Measurements from ENCODE around the gene DNAJB1. TPM values are rescaled to one million over a fixed set of nuclear protein-coding genes. Genes with fewer than 3 reads are reported as not detected.
A peak's percentile ranks its signal among the peaks of the same experiment; 100 is the strongest.

DNAJB1 gene
- total and polyA plus RNA-seq, 2 experiments from 2014 or later, result 41.8 to 82.8 TPM

- Histone ChIP-seq H3K27me3 (no peaks in the 10 kb centered on the region), H3K27ac (no peak overlapping the region), H3K36me3 (peaks cover 7% of the 10 kb centered on the region), H3K4me1 (ENCODE audit: low read depth) (no peaks in the 10 kb centered on the region), H3K4me3 (peak overlapping the region; percentile 14), H3K9me3 (ENCODE audit: low read depth) (no peaks in the 10 kb centered on the region)
- TF ChIP-seq CTCF (IDR thresholded peaks at IDR 0.05; ENCODE audit: low read depth, low read length), result peak; percentile 92
- peak; percentile 68 to 79 for DNase-seq (ENCODE audit: low read depth in 1 of 2, low spot score in 1 of 2)
Measured at GRCh38 chr19:14472202-14472938, 45.8 kb downstream of the DNAJB1 start.

- DNase-seq (ENCODE audit: low read depth in 1 of 2, low spot score in 1 of 2), result no peak
- no peak overlapping the region for H3K4me3 ChIP-seq
Measured at GRCh38 chr19:14471436-14472187, 46.6 kb downstream of the DNAJB1 start.

GRCh38 chr19:14470031-14470876 lies 47.9 kb downstream of the DNAJB1 start:
- H3K27me3 ChIP-seq, result no peaks in the 10 kb centered on the region
- TF ChIP-seq CTCF (IDR thresholded peaks at IDR 0.05; ENCODE audit: low read depth, low read length), result no peak
- no peak overlapping the region for H3K27ac ChIP-seq
- H3K9me3 ChIP-seq (ENCODE audit: low read depth), result no peaks in the 10 kb centered on the region
- no peaks in the 10 kb centered on the region for H3K4me1 ChIP-seq (ENCODE audit: low read depth)
- H3K4me3 ChIP-seq, result no peak overlapping the region
- H3K36me3 ChIP-seq, result peaks cover 9% of the 10 kb centered on the region
- DNase-seq (ENCODE audit: low read depth in 1 of 2, low spot score in 1 of 2), result no peak

More at GRCh38 chr19:14471436-14472187, 46.6 kb downstream of the DNAJB1 start:
- Histone ChIP-seq H3K4me1 (ENCODE audit: low read depth) (no peaks in the 10 kb centered on the region), H3K36me3 (peaks cover 7% of the 10 kb centered on the region), H3K27ac (no peak overlapping the region), H3K9me3 (ENCODE audit: low read depth) (no peaks in the 10 kb centered on the region), H3K27me3 (no peaks in the 10 kb centered on the region)
- TF ChIP-seq CTCF (IDR thresholded peaks at IDR 0.05; ENCODE audit: low read depth, low read length), result no peak

- no peak for DNase-seq (ENCODE audit: low read depth in 1 of 2, low spot score in 1 of 2)
- H3K4me1 ChIP-seq (ENCODE audit: low read depth), result no peaks in the 10 kb centered on the region
- no peaks in the 10 kb centered on the region for H3K27me3 ChIP-seq
- H3K36me3 ChIP-seq, result peaks cover 9% of the 10 kb centered on the region
- TF ChIP-seq CTCF (IDR thresholded peaks at IDR 0.05; ENCODE audit: low read depth, low read length), result no peak
- no peak overlapping the region for H3K27ac ChIP-seq
- no peaks in the 10 kb centered on the region for H3K9me3 ChIP-seq (ENCODE audit: low read depth)
- no peak overlapping the region for H3K4me3 ChIP-seq
Measured at GRCh38 chr19:14467816-14468215, 50.4 kb downstream of the DNAJB1 start.

- no peaks in the 10 kb centered on the region for H3K9me3 ChIP-seq (ENCODE audit: low read depth)
- no peaks in the 10 kb centered on the region for H3K27me3 ChIP-seq
Measured at GRCh38 chr19:14467391-14467790, 50.8 kb downstream of the DNAJB1 start.

More at GRCh38 chr19:14467391-14467790, 50.8 kb downstream of the DNAJB1 start:
- Histone ChIP-seq H3K4me3 (no peak overlapping the region), H3K4me1 (ENCODE audit: low read depth) (no peaks in the 10 kb centered on the region), H3K27ac (no peak overlapping the region), H3K36me3 (peaks cover 9% of the 10 kb centered on the region)
- DNase-seq (ENCODE audit: low read depth in 1 of 2, low spot score in 1 of 2), result no peak
- TF ChIP-seq CTCF (IDR thresholded peaks at IDR 0.05; ENCODE audit: low read depth, low read length), result no peak
